Neural cell (in vitro differentiated cells): ENCODE measurements around the gene FAM167B.

ENCODE experiments used
- EP300 ChIP-seq: fragments of 450-650 bp; conservative IDR thresholded peaks from 2 replicates; pipeline ENCODE4 v1.6.1; 2014; ENCODE audit warnings: antibody characterized with exemption, mild to moderate bottlenecking, moderate library complexity; ENCODE audit not compliant: poor library complexity, severe bottlenecking
- EZH2 ChIP-seq: fragments of 200-600, 300-800 bp; shearing (Covaris generic), sonication (generic); IDR thresholded peaks from 2 replicates; pipeline ENCODE4 v1.6.1; 2014; ENCODE audit warnings: antibody characterized with exemption, low read length, borderline replicate concordance, mild to moderate bottlenecking; ENCODE audit not compliant: insufficient read depth, poor library complexity, severe bottlenecking
- MXI1 ChIP-seq: fragments of 450-650 bp; conservative IDR thresholded peaks from 2 replicates; pipeline ENCODE4 v1.6.1; 2014; ENCODE audit warnings: antibody characterized with exemption, mild to moderate bottlenecking; ENCODE audit not compliant: poor library complexity, severe bottlenecking
- POLR2AphosphoS5 ChIP-seq: IDR thresholded peaks from 2 replicates; pipeline ENCODE4 v1.6.1; 2012
- RAD21 ChIP-seq: fragments of 450-650 bp; conservative IDR thresholded peaks from 2 replicates; pipeline ENCODE4 v1.6.1; 2014; ENCODE audit warnings: antibody characterized with exemption, mild to moderate bottlenecking, moderate library complexity
- SMC3 ChIP-seq: fragments of 450-650 bp; conservative IDR thresholded peaks from 2 replicates; pipeline ENCODE4 v1.6.1; 2014; ENCODE audit warnings: antibody characterized with exemption, mild to moderate bottlenecking, moderate library complexity; ENCODE audit not compliant: poor library complexity
- TAF1 ChIP-seq: IDR thresholded peaks from 2 replicates; pipeline ENCODE4 v1.6.1; 2012; ENCODE audit warnings: low read depth
- TF ChIP-seq, protein P1 (sequence below): fragments of 450-650 bp; IDR thresholded peaks from 2 replicates; pipeline ENCODE4 v1.5.1; 2014; ENCODE audit warnings: antibody characterized with exemption, mild to moderate bottlenecking, moderate library complexity; ENCODE audit not compliant: poor library complexity, severe bottlenecking

DNA sequence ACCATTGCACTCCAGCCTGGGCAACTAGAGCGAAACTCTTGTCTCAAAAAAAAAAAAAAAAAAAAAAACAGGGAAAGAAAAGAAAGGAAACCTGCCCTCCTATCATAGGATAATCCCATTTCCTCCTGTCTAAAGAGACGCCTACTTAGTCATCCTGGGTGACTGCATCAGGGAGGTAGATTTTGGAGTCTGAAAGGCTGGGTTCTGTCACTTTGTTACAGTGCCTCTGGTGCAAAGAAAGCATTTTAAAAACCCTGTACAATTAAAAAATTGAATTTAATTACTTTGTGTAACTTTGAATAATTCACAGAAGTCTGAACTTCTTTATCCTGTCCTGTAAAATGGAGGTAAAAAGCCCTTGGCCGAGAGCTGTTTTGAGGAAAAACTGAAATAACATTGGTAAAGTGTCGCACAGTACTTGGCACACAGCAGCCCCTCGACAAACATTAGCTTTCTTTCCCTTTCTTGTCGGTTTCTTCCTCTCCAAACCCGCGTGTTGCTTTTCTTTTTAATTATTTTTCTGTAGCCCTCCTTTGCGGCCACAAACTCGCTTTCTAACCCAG, 44.2 kb downstream of the FAM167B start:
- no peak for TF ChIP-seq EZH2
- TF ChIP-seq, protein P1, sequence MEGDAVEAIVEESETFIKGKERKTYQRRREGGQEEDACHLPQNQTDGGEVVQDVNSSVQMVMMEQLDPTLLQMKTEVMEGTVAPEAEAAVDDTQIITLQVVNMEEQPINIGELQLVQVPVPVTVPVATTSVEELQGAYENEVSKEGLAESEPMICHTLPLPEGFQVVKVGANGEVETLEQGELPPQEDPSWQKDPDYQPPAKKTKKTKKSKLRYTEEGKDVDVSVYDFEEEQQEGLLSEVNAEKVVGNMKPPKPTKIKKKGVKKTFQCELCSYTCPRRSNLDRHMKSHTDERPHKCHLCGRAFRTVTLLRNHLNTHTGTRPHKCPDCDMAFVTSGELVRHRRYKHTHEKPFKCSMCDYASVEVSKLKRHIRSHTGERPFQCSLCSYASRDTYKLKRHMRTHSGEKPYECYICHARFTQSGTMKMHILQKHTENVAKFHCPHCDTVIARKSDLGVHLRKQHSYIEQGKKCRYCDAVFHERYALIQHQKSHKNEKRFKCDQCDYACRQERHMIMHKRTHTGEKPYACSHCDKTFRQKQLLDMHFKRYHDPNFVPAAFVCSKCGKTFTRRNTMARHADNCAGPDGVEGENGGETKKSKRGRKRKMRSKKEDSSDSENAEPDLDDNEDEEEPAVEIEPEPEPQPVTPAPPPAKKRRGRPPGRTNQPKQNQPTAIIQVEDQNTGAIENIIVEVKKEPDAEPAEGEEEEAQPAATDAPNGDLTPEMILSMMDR, result no peak
- TF ChIP-seq SMC3, result no peak
- no peak for TF ChIP-seq MXI1
- TF ChIP-seq EP300, result no peak
- no peak for TF ChIP-seq TAF1
- TF ChIP-seq POLR2AphosphoS5, result no peak
- TF ChIP-seq RAD21, result no peak
